SK-N-SH (cell line): ENCODE data around the gene SH2B3.

ENCODE experiments used
- RAD21 ChIP-seq: IDR thresholded peaks from 2 replicates; pipeline ENCODE4 v1.6.1; 2012; ENCODE audit warnings: mild to moderate bottlenecking, low read length
- RCOR1 ChIP-seq: fragments of 150-350 bp; IDR thresholded peaks from 2 replicates; pipeline ENCODE4 v1.6.1; 2017; ENCODE audit warnings: antibody characterized with exemption, low read length
- SIN3A ChIP-seq: IDR thresholded peaks from 2 replicates; pipeline ENCODE4 v1.6.1; 2012; ENCODE audit warnings: low read depth, mild to moderate bottlenecking, low read length, moderate library complexity, borderline replicate concordance
- TAF1 ChIP-seq: IDR thresholded peaks from 2 replicates; pipeline ENCODE4 v1.6.1; 2012; ENCODE audit warnings: low read depth, mild to moderate bottlenecking, low read length, moderate library complexity, borderline replicate concordance
- TF ChIP-seq, protein P1 (sequence below): fragments of 200-600 bp; sonication (generic); IDR thresholded peaks from 2 replicates; pipeline ENCODE4 v1.6.1; 2017; ENCODE audit warnings: antibody characterized with exemption, mild to moderate bottlenecking, moderate library complexity

DNA sequence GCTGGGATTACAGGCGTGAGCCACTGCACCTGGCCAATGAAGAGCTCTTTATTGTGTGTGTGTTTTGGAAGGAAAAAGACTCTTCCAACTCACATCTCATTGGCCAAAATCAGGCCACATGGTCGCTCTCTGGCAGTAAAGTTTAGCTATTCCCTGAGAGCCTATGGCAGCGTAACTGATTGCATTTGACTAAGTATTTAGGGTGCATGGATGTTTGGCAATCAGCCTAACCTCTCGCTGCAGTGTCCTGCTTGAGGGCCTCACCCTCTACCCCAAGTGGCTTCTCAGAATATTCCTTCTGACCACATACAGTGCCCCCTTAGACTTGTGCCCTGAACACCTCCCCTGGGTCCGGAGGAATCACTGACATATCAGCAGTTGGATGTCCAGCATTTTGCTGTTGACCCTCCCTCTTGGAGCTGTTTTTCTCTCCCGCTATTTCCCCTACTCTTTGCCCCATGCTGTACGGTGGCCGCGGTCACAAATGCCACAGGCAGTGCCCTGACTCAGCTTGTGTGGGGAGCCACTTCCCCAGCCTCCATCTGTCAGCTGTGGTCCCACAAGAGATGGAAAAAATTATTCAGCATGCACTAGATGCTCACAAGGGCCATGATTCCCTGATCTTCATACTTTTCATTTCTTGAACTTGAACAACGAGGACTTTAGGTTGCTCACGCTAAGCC lies 46.4 kb upstream of the SH2B3 start:
- TF ChIP-seq, protein P1, sequence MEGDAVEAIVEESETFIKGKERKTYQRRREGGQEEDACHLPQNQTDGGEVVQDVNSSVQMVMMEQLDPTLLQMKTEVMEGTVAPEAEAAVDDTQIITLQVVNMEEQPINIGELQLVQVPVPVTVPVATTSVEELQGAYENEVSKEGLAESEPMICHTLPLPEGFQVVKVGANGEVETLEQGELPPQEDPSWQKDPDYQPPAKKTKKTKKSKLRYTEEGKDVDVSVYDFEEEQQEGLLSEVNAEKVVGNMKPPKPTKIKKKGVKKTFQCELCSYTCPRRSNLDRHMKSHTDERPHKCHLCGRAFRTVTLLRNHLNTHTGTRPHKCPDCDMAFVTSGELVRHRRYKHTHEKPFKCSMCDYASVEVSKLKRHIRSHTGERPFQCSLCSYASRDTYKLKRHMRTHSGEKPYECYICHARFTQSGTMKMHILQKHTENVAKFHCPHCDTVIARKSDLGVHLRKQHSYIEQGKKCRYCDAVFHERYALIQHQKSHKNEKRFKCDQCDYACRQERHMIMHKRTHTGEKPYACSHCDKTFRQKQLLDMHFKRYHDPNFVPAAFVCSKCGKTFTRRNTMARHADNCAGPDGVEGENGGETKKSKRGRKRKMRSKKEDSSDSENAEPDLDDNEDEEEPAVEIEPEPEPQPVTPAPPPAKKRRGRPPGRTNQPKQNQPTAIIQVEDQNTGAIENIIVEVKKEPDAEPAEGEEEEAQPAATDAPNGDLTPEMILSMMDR, result no peak
- TF ChIP-seq TAF1 (no peak), RCOR1 (no peak), RAD21 (no peak), SIN3A (no peak)
